Measurements from ENCODE around the gene TRPM6.

Gene TRPM6

DNA sequence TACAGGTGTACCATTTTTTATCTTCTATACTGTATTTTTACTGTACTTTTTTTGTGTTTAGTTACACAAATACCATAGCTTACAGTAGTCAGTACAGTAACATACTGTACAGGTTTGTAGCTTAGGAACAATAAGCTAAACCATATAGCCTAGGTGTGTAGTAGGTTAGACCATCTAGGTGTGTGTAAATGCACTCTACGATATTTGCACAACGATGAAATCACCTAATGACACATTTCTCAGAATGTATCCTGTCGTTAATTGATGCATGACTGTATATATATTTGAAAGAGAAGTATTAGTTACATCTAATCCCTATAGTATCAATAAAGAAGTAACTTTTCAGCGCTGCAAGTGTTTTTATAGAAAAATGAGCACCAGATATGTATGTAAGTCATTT lies 138.8 kb downstream of the TRPM6 start:
- Histone ChIP-seq H3K4me3 (ENCODE audit: low read length in 2 of 2) (no peak overlapping the region), H3K4me1 (ENCODE audit: control insufficient read depth, insufficient read depth, low read length) (no peaks in the 10 kb centered on the region), H3K27me3 (ENCODE audit: control insufficient read depth in 1 of 2, insufficient read depth in 2 of 2, low read length in 2 of 2) (no peaks in the 10 kb centered on the region), H3K27ac (ENCODE audit: low read length) (no peak overlapping the region), H3K36me3 (ENCODE audit: control insufficient read depth in 2 of 2, insufficient read depth in 2 of 2, low read length in 2 of 2) (no peaks in the 10 kb centered on the region), H3K9me3 (ENCODE audit: control insufficient read depth in 2 of 2, low read length in 2 of 2) (no peaks in the 10 kb centered on the region), H3K9ac (ENCODE audit: low read length in 2 of 2) (no peak overlapping the region)

DNA sequence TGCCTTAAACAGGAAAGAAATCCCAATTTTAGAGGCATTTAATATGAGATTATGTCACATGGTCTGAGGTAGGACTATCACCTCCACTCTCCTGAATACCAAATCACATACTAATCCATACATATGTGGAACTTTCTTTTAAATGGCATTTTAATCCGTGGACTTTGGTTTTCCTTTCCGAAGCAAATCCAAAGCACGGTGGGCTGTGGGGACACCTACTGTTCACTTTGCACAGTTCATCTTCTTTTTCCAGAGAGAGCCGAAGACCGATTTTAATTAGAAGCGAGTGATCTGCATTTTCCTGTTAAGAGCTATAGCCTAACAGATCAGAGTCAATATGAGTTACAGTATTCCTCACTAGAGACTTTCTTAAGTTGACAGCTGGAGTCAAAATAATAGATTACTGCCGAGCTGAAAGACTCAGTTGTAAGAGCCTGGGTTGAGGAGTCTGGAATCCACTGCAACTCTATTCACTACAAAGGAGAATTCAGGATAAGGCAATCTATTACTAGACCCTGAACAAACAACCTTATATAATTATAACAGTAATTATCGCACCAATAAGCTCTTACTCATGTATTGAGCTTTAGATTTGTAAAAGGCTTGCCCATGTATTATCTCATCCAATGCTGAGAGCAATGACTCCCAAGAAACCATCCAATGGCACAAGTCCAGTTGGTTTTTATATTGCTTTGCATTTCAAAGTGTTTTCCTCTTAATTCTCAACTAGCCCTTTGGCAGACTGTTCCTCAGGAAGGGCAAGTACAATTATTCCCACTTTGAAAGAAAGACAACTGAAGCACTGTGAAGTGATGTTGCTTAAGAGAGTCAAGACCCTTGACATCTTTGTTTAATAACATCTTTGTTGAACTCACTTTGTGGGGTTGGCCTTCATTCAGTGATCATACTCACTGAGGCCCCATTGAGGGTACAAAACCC lies 144.7 kb downstream of the TRPM6 start:
- Histone ChIP-seq H3K9ac (ENCODE audit: low read length in 2 of 2) (no peak overlapping the region), H3K4me3 (ENCODE audit: low read length in 2 of 2) (no peak overlapping the region), H3K27me3 (ENCODE audit: control insufficient read depth in 1 of 2, insufficient read depth in 2 of 2, low read length in 2 of 2) (no peaks in the 10 kb centered on the region), H3K36me3 (ENCODE audit: control insufficient read depth in 2 of 2, insufficient read depth in 2 of 2, low read length in 2 of 2) (no peaks in the 10 kb centered on the region), H3K27ac (ENCODE audit: low read length) (no peak overlapping the region), H3K4me1 (ENCODE audit: control insufficient read depth, insufficient read depth, low read length) (no peaks in the 10 kb centered on the region), H3K9me3 (ENCODE audit: control insufficient read depth in 2 of 2, low read length in 2 of 2) (no peaks in the 10 kb centered on the region)

DNA sequence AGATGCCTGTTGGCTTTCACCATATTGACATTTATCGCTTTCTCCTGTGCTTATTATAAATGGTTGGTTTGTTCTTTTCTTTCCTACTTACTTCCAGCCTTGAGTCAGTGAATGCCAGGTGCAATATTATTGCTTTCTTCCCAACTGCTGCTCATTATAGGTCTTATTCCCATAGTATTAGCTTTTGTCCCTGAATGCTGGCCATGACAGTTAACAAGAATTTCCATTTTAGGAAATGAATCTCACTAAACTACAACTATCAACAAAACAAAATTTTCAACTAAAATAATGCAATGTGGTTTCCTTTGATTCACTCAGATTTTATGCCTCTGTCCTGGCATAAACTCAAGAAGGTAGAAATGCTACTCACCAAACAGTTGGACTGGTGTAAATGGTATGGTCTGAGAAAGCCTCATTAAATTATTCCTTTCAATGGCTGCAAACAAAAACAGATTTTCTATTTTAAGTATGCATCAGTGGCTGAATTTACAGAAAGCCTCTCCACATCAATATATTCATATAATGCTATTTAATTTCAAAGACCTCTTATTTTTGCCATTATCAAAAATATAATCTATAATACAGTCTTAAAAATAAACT lies 145.4 kb downstream of the TRPM6 start:
- H3K4me1 ChIP-seq (ENCODE audit: control insufficient read depth, insufficient read depth, low read length) = no peaks in the 10 kb centered on the region
- no peaks in the 10 kb centered on the region for H3K36me3 ChIP-seq (ENCODE audit: control insufficient read depth in 2 of 2, insufficient read depth in 2 of 2, low read length in 2 of 2)
- H3K9me3 ChIP-seq (ENCODE audit: control insufficient read depth in 2 of 2, low read length in 2 of 2) = no peaks in the 10 kb centered on the region
- no peak overlapping the region for H3K9ac ChIP-seq (ENCODE audit: low read length in 2 of 2)
- H3K27ac ChIP-seq (ENCODE audit: low read length) = no peak overlapping the region
- no peaks in the 10 kb centered on the region for H3K27me3 ChIP-seq (ENCODE audit: control insufficient read depth in 1 of 2, insufficient read depth in 2 of 2, low read length in 2 of 2)
- H3K4me3 ChIP-seq (ENCODE audit: low read length in 2 of 2) = no peak overlapping the region

DNA sequence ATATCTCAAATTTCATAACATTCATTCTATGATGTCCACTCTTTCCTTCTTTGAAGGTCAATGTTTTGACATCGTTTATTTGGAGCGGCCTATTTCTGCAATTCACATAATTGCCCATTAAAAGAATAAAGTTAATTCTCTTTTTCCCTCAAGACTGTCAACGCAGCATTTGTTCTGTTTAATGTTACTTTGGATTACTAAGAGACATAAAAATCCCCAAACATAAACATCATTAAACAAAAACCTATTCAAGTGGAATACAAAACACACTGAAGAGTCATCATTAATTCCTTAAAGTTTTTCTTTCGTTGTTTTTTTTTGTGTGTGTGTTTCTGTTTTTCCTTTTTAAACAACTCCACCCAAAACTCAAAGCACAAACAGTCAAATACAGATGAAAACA lies 151.1 kb downstream of the TRPM6 start:
- no peaks in the 10 kb centered on the region for H3K36me3 ChIP-seq (ENCODE audit: control insufficient read depth in 2 of 2, insufficient read depth in 2 of 2, low read length in 2 of 2)
- no peaks in the 10 kb centered on the region for H3K9me3 ChIP-seq (ENCODE audit: control insufficient read depth in 2 of 2, low read length in 2 of 2)
- H3K27me3 ChIP-seq (ENCODE audit: control insufficient read depth in 1 of 2, insufficient read depth in 2 of 2, low read length in 2 of 2) = no peaks in the 10 kb centered on the region
- no peak overlapping the region for H3K9ac ChIP-seq (ENCODE audit: low read length in 2 of 2)
- H3K4me1 ChIP-seq (ENCODE audit: control insufficient read depth, insufficient read depth, low read length) = no peaks in the 10 kb centered on the region
- no peak overlapping the region for H3K27ac ChIP-seq (ENCODE audit: low read length)
- no peak overlapping the region for H3K4me3 ChIP-seq (ENCODE audit: low read length in 2 of 2)

DNA sequence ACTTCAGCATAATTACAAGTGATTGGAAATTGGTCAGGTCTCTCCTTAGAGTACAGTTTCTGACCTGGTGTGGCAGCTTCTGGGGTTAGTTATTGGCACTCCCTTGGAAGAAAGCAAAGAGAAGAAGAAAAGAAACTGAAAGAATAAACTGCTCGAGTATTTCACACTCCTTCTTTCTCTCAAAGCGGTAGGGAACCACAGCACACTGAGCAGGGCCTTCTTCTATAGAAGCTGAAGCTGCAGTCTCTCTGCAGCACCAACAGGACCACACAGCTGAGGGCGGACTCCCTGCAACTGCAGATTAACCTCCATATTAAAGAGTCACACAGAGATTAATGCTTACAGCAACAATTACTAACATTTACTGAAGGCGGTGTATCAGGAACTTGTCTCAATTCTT lies 152.0 kb downstream of the TRPM6 start:
- H3K9ac ChIP-seq (ENCODE audit: low read length in 2 of 2) = no peak overlapping the region
- no peaks in the 10 kb centered on the region for H3K4me1 ChIP-seq (ENCODE audit: control insufficient read depth, insufficient read depth, low read length)
- no peaks in the 10 kb centered on the region for H3K27me3 ChIP-seq (ENCODE audit: control insufficient read depth in 1 of 2, insufficient read depth in 2 of 2, low read length in 2 of 2)
- no peak overlapping the region for H3K4me3 ChIP-seq (ENCODE audit: low read length in 2 of 2)
- H3K27ac ChIP-seq (ENCODE audit: low read length) = no peak overlapping the region
- no peaks in the 10 kb centered on the region for H3K36me3 ChIP-seq (ENCODE audit: control insufficient read depth in 2 of 2, insufficient read depth in 2 of 2, low read length in 2 of 2)
- no peaks in the 10 kb centered on the region for H3K9me3 ChIP-seq (ENCODE audit: control insufficient read depth in 2 of 2, low read length in 2 of 2)

DNA sequence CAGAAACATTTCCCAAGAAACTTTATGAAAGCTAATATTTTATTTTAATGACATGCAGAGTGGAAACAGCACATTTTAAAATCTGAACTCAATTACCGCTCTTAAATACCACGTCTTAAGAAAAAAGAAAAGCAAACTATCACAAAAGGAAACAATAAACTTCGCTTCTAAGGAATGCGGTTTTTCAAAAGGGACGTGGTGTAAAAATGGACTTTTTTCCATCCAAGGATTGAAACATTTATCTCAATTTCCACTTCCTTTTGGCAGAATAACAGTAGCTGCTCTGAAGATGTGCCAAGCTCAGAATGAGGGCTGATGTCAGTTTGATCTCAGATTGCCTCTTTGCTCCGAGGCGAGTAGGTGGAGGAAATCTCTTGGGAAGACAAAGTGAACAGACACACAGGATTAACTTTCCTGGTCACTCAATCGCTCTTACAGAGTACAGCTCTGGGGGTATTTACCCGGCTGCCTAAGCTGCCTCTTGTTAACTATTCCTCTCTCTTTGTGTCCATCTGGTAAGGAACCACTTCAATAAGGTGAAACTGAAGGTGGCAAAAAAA lies 158.5 kb downstream of the TRPM6 start:
- H3K4me3 ChIP-seq (ENCODE audit: low read length in 2 of 2) = no peak overlapping the region

DNA sequence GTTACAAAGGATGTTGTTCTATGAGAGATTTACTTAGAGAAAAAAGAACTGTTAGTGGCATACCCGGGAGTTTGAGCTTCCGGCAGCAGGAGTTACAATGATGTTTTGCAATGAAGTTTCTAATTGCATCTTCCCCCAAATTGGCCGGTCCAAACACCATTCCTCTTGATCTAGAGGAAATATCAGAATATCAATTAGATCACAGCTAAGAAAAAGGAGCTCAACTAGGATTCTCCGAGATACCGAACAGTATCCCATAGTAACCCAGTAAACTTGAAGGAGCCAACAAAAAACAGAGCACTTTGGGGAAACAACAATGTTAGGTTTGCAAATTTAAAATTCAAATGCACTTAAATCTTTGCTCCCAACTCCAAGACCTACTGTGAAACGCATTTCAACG lies 159.5 kb downstream of the TRPM6 start:
- no peak overlapping the region for H3K4me3 ChIP-seq (ENCODE audit: low read length in 2 of 2)
- no peaks in the 10 kb centered on the region for H3K36me3 ChIP-seq (ENCODE audit: control insufficient read depth in 2 of 2, insufficient read depth in 2 of 2, low read length in 2 of 2)
- H3K9ac ChIP-seq (ENCODE audit: low read length in 2 of 2) = no peak overlapping the region
- H3K27ac ChIP-seq (ENCODE audit: low read length) = no peak overlapping the region
- no peaks in the 10 kb centered on the region for H3K9me3 ChIP-seq (ENCODE audit: control insufficient read depth in 2 of 2, low read length in 2 of 2)
- H3K27me3 ChIP-seq (ENCODE audit: control insufficient read depth in 1 of 2, insufficient read depth in 2 of 2, low read length in 2 of 2) = no peaks in the 10 kb centered on the region
- H3K4me1 ChIP-seq (ENCODE audit: control insufficient read depth, insufficient read depth, low read length) = no peaks in the 10 kb centered on the region

More for the DNA sequence above, 158.5 kb downstream of the TRPM6 start:
- Histone ChIP-seq H3K36me3 (ENCODE audit: control insufficient read depth in 2 of 2, insufficient read depth in 2 of 2, low read length in 2 of 2) (no peaks in the 10 kb centered on the region), H3K4me1 (ENCODE audit: control insufficient read depth, insufficient read depth, low read length) (no peaks in the 10 kb centered on the region), H3K27me3 (ENCODE audit: control insufficient read depth in 1 of 2, insufficient read depth in 2 of 2, low read length in 2 of 2) (no peaks in the 10 kb centered on the region), H3K27ac (ENCODE audit: low read length) (no peak overlapping the region), H3K9ac (ENCODE audit: low read length in 2 of 2) (no peak overlapping the region), H3K9me3 (ENCODE audit: control insufficient read depth in 2 of 2, low read length in 2 of 2) (no peaks in the 10 kb centered on the region)

DNA sequence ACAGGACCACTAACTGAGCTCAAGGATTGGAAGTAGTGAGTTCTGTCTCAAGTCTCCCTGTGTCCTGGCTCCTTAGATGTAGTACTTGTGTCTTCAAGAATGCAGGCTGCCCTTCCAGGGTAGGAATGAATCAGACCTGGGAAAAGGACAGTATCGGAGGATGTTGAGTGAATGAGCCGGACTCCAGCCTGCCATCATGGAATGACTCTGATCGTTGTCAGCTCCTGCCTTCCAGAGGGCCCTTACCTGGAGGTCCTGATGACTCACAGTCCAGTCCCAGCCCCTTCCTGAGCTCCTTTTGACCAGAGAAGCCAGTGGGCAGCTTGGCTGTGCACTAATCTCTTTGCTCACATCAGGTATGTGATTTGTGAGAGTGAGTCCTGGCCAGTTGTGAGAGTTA lies 161.1 kb downstream of the TRPM6 start:
- H3K4me1 ChIP-seq (ENCODE audit: control insufficient read depth, insufficient read depth, low read length) = no peaks in the 10 kb centered on the region
- H3K27me3 ChIP-seq (ENCODE audit: control insufficient read depth in 1 of 2, insufficient read depth in 2 of 2, low read length in 2 of 2) = no peaks in the 10 kb centered on the region
- no peak overlapping the region for H3K4me3 ChIP-seq (ENCODE audit: low read length in 2 of 2)
- no peak overlapping the region for H3K27ac ChIP-seq (ENCODE audit: low read length)
- H3K9ac ChIP-seq (ENCODE audit: low read length in 2 of 2) = no peak overlapping the region
- H3K9me3 ChIP-seq (ENCODE audit: control insufficient read depth in 2 of 2, low read length in 2 of 2) = no peaks in the 10 kb centered on the region
- H3K36me3 ChIP-seq (ENCODE audit: control insufficient read depth in 2 of 2, insufficient read depth in 2 of 2, low read length in 2 of 2) = no peaks in the 10 kb centered on the region

DNA sequence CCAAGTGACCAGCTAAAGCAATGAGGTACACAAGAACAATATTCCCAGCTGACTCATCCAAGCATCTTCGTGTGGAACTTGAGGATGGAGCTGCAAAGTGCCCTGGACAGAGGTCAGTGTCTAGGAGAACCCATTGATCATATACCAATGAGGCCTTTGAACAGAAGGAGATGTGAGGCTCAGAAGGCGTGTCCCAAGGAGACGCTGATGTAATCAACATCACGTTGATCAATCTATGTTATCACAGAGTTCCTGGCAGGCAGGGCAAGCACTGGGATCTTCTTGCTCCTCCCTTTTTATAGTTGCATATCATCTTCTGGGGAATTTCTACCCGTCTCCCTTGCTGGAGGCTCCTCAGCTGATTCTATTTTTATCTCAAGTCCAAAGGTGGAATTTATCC lies 163.4 kb downstream of the TRPM6 start:
- Histone ChIP-seq H3K4me3 (ENCODE audit: low read length in 2 of 2) (no peak overlapping the region), H3K27ac (ENCODE audit: low read length) (no peak overlapping the region), H3K36me3 (ENCODE audit: control insufficient read depth in 2 of 2, insufficient read depth in 2 of 2, low read length in 2 of 2) (no peaks in the 10 kb centered on the region), H3K9me3 (ENCODE audit: control insufficient read depth in 2 of 2, low read length in 2 of 2) (no peaks in the 10 kb centered on the region), H3K9ac (ENCODE audit: low read length in 2 of 2) (no peak overlapping the region), H3K27me3 (ENCODE audit: control insufficient read depth in 1 of 2, insufficient read depth in 2 of 2, low read length in 2 of 2) (no peaks in the 10 kb centered on the region), H3K4me1 (ENCODE audit: control insufficient read depth, insufficient read depth, low read length) (no peaks in the 10 kb centered on the region)

DNA sequence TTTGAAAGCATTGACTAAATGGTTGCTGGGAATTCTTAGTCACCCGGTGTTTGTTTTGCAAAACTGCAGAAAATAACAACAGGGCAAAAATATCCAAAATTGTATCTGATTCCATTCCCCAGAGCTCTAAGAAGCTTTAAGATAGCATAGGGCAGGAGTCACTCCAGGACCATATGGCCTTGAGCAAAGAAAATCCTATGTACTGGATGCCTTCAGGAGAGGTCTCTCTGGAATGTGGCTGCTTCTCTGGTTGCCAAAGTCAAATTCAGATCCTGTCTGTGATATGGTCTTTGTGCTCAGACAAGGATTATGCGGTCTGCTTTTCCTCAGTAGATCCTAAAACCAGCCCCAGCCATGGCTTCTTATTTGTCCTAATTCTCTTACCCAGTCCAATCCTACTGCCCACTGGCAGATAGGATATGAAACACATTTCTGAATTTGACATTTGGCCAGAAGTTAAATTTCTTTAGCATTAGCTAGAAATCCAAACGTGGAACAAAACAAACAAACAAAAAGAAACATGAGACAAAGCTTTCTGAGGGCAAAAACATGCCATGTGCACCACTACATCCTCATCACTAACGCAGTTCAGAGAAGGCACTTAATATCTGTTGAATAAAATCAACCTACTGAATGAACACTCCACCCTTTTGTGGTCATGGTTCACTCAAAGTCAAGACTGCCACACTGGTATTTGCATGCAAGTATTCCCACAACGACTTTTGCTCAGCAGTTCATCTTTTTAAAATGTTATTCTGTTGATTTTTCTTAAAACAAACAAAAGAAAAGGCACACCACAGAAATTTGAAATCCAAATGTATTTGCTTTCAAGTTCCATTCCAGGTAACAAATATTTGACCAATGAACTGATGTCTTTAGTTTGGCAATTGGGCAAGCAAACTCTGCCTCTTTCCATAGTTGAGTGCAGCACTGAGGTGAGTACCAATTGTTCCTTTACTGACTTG lies 165.7 kb downstream of the TRPM6 start:
- no peaks in the 10 kb centered on the region for H3K4me1 ChIP-seq (ENCODE audit: control insufficient read depth, insufficient read depth, low read length)
- H3K27me3 ChIP-seq (ENCODE audit: control insufficient read depth in 1 of 2, insufficient read depth in 2 of 2, low read length in 2 of 2) = no peaks in the 10 kb centered on the region
- no peaks in the 10 kb centered on the region for H3K36me3 ChIP-seq (ENCODE audit: control insufficient read depth in 2 of 2, insufficient read depth in 2 of 2, low read length in 2 of 2)
- no peak overlapping the region for H3K9ac ChIP-seq (ENCODE audit: low read length in 2 of 2)
- no peaks in the 10 kb centered on the region for H3K9me3 ChIP-seq (ENCODE audit: control insufficient read depth in 2 of 2, low read length in 2 of 2)
- H3K27ac ChIP-seq (ENCODE audit: low read length) = no peak overlapping the region
- no peak overlapping the region for H3K4me3 ChIP-seq (ENCODE audit: low read length in 2 of 2)
